ENCODE measurements around the gene GIT2. TPM values are rescaled to one million over a fixed set of nuclear protein-coding genes. Genes with fewer than 3 reads are reported as not detected.

GIT2 gene
- total RNA-seq, 2 donors from 2014 or later: 27.0 to 27.9 TPM

- no peaks in the 10 kb centered on the region for H3K9me3 Mint-ChIP-seq
- Histone ChIP-seq H3K27ac (ENCODE audit: low read depth, low read length) (no peak overlapping the region), H3K4me3 (ENCODE audit: low read length) (no peak overlapping the region), H3K36me3 (ENCODE audit: control insufficient read depth, insufficient read depth, low read length) (peaks cover 33% of the 10 kb centered on the region), H3K4me1 (ENCODE audit: control insufficient read depth, insufficient read depth, low read length) (no peaks in the 10 kb centered on the region), H3K27me3 (ENCODE audit: control insufficient read depth, insufficient read depth, low read length, poor library complexity, severe bottlenecking) (no peaks in the 10 kb centered on the region), H3K9ac (ENCODE audit: extremely low read depth, low read length, poor library complexity, severe bottlenecking) (no peak overlapping the region), H3K9me3 (ENCODE audit: control insufficient read depth, low read length) (no peaks in the 10 kb centered on the region)
- H3K27me3 Mint-ChIP-seq (ENCODE audit: insufficient read depth): no peaks in the 10 kb centered on the region
- no peak overlapping the region for H3K27ac Mint-ChIP-seq
- H3K4me1 Mint-ChIP-seq: peaks cover 6% of the 10 kb centered on the region
- H3K36me3 Mint-ChIP-seq (ENCODE audit: low read depth): peaks cover 45% of the 10 kb centered on the region
- DNase-seq: no peak
- 98% methylated on average over 4 of the region's 4 CpGs; no CpG with 5 or more reads in 1 of the 2 experiments for WGBS, 2 experiments (ENCODE audit: insufficient coverage in 1 of 2, insufficient read length in 1 of 2)
- TF ChIP-seq, protein P1, sequence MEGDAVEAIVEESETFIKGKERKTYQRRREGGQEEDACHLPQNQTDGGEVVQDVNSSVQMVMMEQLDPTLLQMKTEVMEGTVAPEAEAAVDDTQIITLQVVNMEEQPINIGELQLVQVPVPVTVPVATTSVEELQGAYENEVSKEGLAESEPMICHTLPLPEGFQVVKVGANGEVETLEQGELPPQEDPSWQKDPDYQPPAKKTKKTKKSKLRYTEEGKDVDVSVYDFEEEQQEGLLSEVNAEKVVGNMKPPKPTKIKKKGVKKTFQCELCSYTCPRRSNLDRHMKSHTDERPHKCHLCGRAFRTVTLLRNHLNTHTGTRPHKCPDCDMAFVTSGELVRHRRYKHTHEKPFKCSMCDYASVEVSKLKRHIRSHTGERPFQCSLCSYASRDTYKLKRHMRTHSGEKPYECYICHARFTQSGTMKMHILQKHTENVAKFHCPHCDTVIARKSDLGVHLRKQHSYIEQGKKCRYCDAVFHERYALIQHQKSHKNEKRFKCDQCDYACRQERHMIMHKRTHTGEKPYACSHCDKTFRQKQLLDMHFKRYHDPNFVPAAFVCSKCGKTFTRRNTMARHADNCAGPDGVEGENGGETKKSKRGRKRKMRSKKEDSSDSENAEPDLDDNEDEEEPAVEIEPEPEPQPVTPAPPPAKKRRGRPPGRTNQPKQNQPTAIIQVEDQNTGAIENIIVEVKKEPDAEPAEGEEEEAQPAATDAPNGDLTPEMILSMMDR (conservative IDR thresholded peaks at IDR 0.05): no peak
- H3K4me3 Mint-ChIP-seq: no peak overlapping the region
These were observed 74.2 kb downstream of the GIT2 start for GRCh38 chr12:109921982-109922381.

- WGBS, 2 experiments (ENCODE audit: insufficient coverage in 1 of 2, insufficient read length in 1 of 2): 91 to 93% methylated on average over 9 to 11 of the region's 11 CpGs
- H3K4me3 Mint-ChIP-seq: no peak overlapping the region
- H3K36me3 Mint-ChIP-seq (ENCODE audit: low read depth): peaks cover 58% of the 10 kb centered on the region
- no peaks in the 10 kb centered on the region for H3K27me3 Mint-ChIP-seq (ENCODE audit: insufficient read depth)
- no peaks in the 10 kb centered on the region for H3K9me3 Mint-ChIP-seq
- TF ChIP-seq, protein P1 (conservative IDR thresholded peaks at IDR 0.05): no peak
- Histone ChIP-seq H3K4me3 (ENCODE audit: low read length) (no peak overlapping the region), H3K9ac (ENCODE audit: extremely low read depth, low read length, poor library complexity, severe bottlenecking) (no peak overlapping the region), H3K36me3 (ENCODE audit: control insufficient read depth, insufficient read depth, low read length) (peaks cover 39% of the 10 kb centered on the region), H3K27ac (ENCODE audit: low read depth, low read length) (no peak overlapping the region), H3K27me3 (ENCODE audit: control insufficient read depth, insufficient read depth, low read length, poor library complexity, severe bottlenecking) (no peaks in the 10 kb centered on the region), H3K9me3 (ENCODE audit: control insufficient read depth, low read length) (no peaks in the 10 kb centered on the region), H3K4me1 (ENCODE audit: control insufficient read depth, insufficient read depth, low read length) (no peaks in the 10 kb centered on the region)
- H3K27ac Mint-ChIP-seq: no peak overlapping the region
- H3K4me1 Mint-ChIP-seq: peaks cover 6% of the 10 kb centered on the region
- no peak for DNase-seq
These were observed 75.8 kb downstream of the GIT2 start for GRCh38 chr12:109920261-109920780.

GRCh38 chr12:109919456-109919855 lies 76.7 kb downstream of the GIT2 start:
- DNase-seq: no peak
- H3K9me3 Mint-ChIP-seq: no peaks in the 10 kb centered on the region
- TF ChIP-seq, protein P1 (conservative IDR thresholded peaks at IDR 0.05): no peak
- H3K4me3 Mint-ChIP-seq: no peak overlapping the region
- H3K27ac ChIP-seq (ENCODE audit: low read depth, low read length): no peak overlapping the region
- no peak overlapping the region for H3K27ac Mint-ChIP-seq
- no peak overlapping the region for H3K9ac ChIP-seq (ENCODE audit: extremely low read depth, low read length, poor library complexity, severe bottlenecking)
- no peaks in the 10 kb centered on the region for H3K4me1 ChIP-seq (ENCODE audit: control insufficient read depth, insufficient read depth, low read length)
- H3K36me3 Mint-ChIP-seq (ENCODE audit: low read depth): peaks cover 65% of the 10 kb centered on the region
- H3K27me3 Mint-ChIP-seq (ENCODE audit: insufficient read depth): no peaks in the 10 kb centered on the region
- H3K4me3 ChIP-seq (ENCODE audit: low read length): no peak overlapping the region
- no peaks in the 10 kb centered on the region for H3K4me1 Mint-ChIP-seq
- H3K36me3 ChIP-seq (ENCODE audit: control insufficient read depth, insufficient read depth, low read length): peaks cover 48% of the 10 kb centered on the region
- no peaks in the 10 kb centered on the region for H3K27me3 ChIP-seq (ENCODE audit: control insufficient read depth, insufficient read depth, low read length, poor library complexity, severe bottlenecking)
- no peaks in the 10 kb centered on the region for H3K9me3 ChIP-seq (ENCODE audit: control insufficient read depth, low read length)
- 90 to 95% methylated on average over 5 to 9 of the region's 10 CpGs for WGBS, 2 experiments (ENCODE audit: insufficient coverage in 1 of 2, insufficient read length in 1 of 2)

All from endodermal cell (in vitro differentiated cells).